BJ (cell line): ENCODE data around the gene PRPF8. TPM values are rescaled to one million over a fixed set of nuclear protein-coding genes. Genes with fewer than 3 reads are reported as not detected.
"Not testable (repeated sequence)": the region's sequence is repeated elsewhere in the genome, so short reads cannot be mapped to it uniquely, and the experiment has no call there.

ENCODE experiments used
- CTCF ChIA-PET: fragments of 350-600 bp; formaldehyde crosslinking; extraction: SDS; loops from one replicate; lab custom pipeline; 2021; ENCODE audit warnings: antibody characterized with exemption, inconsistent platforms; lab: Yijun Ruan, JAX
- POLR2A ChIA-PET: fragments of 300-600 bp; sonication (Branson Sonifier 250); formaldehyde crosslinking; extraction: SDS; loops from one replicate; lab custom pipeline; 2021; ENCODE audit warnings: antibody characterized with exemption; lab: Charles Lee
- DNase-seq: peaks from one replicate; pipeline ENCODE4 v3.0.0-alpha.2; 2011; ENCODE audit warnings: low read depth
- H3K27me3 ChIP-seq: 2 replicates; pipeline ENCODE4 v1.6.0; 2011; ENCODE audit warnings: low read length; ENCODE audit not compliant: control insufficient read depth, insufficient read depth
- H3K36me3 ChIP-seq: 2 replicates; pipeline ENCODE4 v1.5.1; 2011; ENCODE audit warnings: low read length; ENCODE audit not compliant: control insufficient read depth, insufficient read depth
- H3K4me3 ChIP-seq: 2 replicates; pipeline ENCODE4 v1.5.1; 2011; ENCODE audit warnings: low read depth, mild to moderate bottlenecking, control low read depth, low read length
- polyA plus RNA-seq: library from polyadenylated mRNA; depleted of rRNA; stranded (reverse); fragments of >200 nt; gene quantifications from 2 replicates; pipeline ENCODE4 v1.2.3, GENCODE V29; 2011
- TF ChIP-seq, protein P1 (sequence below): IDR thresholded peaks from 2 replicates; pipeline ENCODE4 v1.5.1; 2011; ENCODE audit warnings: low read depth, mild to moderate bottlenecking, control low read depth, inconsistent platforms, low read length, moderate library complexity; ENCODE audit not compliant: insufficient read depth

The PRPF8 gene
- polyA plus RNA-seq, 1 experiment = 194 TPM

- CTCF ChIA-PET = interaction anchor here (0.9 kb wide), 1 partner anchor 9 kb away, joined by 3 read pairs; no protein-coding TSS in a partner anchor
- TF ChIP-seq, protein P1, sequence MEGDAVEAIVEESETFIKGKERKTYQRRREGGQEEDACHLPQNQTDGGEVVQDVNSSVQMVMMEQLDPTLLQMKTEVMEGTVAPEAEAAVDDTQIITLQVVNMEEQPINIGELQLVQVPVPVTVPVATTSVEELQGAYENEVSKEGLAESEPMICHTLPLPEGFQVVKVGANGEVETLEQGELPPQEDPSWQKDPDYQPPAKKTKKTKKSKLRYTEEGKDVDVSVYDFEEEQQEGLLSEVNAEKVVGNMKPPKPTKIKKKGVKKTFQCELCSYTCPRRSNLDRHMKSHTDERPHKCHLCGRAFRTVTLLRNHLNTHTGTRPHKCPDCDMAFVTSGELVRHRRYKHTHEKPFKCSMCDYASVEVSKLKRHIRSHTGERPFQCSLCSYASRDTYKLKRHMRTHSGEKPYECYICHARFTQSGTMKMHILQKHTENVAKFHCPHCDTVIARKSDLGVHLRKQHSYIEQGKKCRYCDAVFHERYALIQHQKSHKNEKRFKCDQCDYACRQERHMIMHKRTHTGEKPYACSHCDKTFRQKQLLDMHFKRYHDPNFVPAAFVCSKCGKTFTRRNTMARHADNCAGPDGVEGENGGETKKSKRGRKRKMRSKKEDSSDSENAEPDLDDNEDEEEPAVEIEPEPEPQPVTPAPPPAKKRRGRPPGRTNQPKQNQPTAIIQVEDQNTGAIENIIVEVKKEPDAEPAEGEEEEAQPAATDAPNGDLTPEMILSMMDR = no peak
- DNase-seq = no peak
- peak within 1 kb of the TSS; percentile 69 for H3K4me3 ChIP-seq
- POLR2A ChIA-PET = no interaction called here
- H3K27me3 ChIP-seq = no peaks in the 10 kb centered on the region
- H3K36me3 ChIP-seq = peaks cover 28% of the 10 kb centered on the region
Measured at GRCh38 chr17:1709971-1710806, 25.5 kb upstream of the PRPF8 start, which contains the start of gene TLCD2. Gene TLCD2, minus strand, starts transcription at chr17:1710377. Its CDS starts 135 bp downstream, at chr17:1710242.

DNA sequence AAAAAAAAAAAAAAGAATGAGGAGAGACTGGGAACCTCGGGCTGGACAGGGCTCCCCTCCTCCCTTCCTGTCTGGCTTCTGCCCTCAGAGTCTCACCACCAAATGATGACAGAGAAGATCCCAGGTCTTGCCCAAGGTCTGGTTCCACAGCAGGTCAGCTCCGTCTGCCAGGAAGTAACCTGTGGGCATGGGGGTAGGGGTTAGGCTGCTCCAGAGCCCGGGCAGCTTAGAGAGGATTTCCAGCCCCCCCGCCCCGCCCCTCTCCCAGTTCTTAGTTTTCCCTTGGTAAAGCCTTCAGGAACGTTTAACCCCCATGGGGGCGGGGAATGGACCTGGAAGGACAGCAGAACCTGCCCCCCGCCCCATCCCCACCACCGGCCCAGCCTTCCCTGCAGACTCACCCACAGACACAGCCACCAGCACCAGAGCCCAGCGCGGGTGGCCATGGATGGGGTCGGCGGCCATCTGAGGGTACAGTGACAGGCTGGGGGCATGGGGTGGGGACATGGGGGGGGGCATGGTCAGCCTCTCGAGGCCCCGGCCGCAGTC is 24.8 kb upstream of the PRPF8 start:
- TF ChIP-seq, protein P1 = no peak
- no peak for DNase-seq
- Histone ChIP-seq H3K27me3 (no peaks in the 10 kb centered on the region), H3K36me3 (peaks cover 28% of the 10 kb centered on the region), H3K4me3 (peak overlapping the region; percentile 69)
- CTCF ChIA-PET = interaction anchor here (0.9 kb wide), 1 partner anchor 9 kb away, joined by 3 read pairs; no protein-coding TSS in a partner anchor
- POLR2A ChIA-PET = no interaction called here

- POLR2A ChIA-PET, H3K4me3 ChIP-seq, H3K27me3 ChIP-seq, DNase-seq: not testable (repeated sequence)
- H3K36me3 ChIP-seq = peaks cover 23% of the 10 kb centered on the region
- CTCF ChIA-PET = interaction anchor here (0.9 kb wide), 1 partner anchor 8 kb away, joined by 3 read pairs; no protein-coding TSS in a partner anchor
Measured at GRCh38 chr17:1708791-1709346, 24.2 kb upstream of the PRPF8 start.

DNA sequence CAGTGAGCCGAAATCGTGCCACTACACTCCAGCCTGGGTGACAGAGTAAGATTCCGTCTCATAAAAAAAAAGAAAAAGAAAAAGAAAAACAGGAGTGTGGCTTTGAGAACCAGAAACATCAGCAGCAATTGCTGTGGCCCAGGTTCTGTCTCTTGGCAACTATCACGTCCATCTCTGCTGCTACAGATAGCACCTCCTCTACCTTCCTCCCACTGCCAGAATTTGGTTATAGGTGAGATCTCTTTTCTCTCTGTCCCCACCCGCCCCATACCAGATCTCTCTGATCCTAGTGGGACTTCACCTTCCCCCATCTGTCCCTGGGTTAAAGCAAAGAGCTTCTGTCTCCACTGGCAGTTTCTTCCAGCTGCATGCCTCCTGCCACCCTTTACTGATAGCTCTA is 22.4 kb upstream of the PRPF8 start:
- ChIA-PET CTCF (no interaction called here), POLR2A (no interaction called here)
- Histone ChIP-seq H3K27me3 (no peaks in the 10 kb centered on the region), H3K36me3 (peaks cover 6% of the 10 kb centered on the region), H3K4me3 (no peak overlapping the region)
- DNase-seq = no peak
- TF ChIP-seq, protein P1 = no peak

- H3K4me3 ChIP-seq = no peak overlapping the region
- POLR2A ChIA-PET = no interaction called here
- CTCF ChIA-PET = no interaction called here
- TF ChIP-seq, protein P1 = no peak
- peaks cover 2% of the 10 kb centered on the region for H3K36me3 ChIP-seq
- DNase-seq = no peak
- no peaks in the 10 kb centered on the region for H3K27me3 ChIP-seq
Measured at GRCh38 chr17:1705004-1705403, 20.3 kb upstream of the PRPF8 start.
